ENCODE data around the gene DTYMK.

Gene DTYMK

DNA sequence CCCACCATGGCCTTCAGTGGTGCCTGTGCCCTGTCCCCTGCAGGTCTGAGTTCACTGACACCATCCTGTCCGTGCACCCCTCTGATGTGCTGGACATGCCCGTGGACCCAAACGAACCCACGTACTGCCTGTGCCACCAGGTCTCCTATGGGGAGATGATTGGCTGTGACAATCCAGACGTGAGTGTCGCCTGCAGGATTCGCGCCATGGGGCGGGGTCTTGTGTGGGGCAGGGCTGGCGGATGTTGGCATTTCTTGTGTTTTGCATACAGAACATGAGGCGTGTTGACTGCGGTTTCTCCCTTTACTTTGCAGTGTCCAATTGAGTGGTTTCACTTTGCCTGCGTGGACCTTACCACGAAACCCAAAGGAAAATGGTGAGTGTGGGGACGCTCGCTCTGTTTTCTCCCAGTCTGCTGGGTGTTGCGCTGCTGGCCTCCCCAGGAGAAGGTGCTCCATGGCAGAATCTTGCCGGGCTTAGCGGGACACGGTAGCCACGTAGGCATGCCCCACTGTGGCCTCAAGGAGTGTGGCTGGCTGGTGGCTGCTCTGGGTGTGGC lies 36.4 kb upstream of the DTYMK start:
- peaks cover 90% of the 10 kb centered on the region for H3K36me3 ChIP-seq (ENCODE audit: insufficient read depth, insufficient read length, low read length)
- no peak for TF ChIP-seq YY1 (IDR thresholded peaks at IDR 0.05; ENCODE audit: insufficient read depth, insufficient read length)
- no peak for TF ChIP-seq SUZ12 (IDR thresholded peaks at IDR 0.05; ENCODE audit: extremely low read depth, insufficient read depth, insufficient read length)
- TF ChIP-seq ZNF274 (IDR thresholded peaks at IDR 0.05; ENCODE audit: low read depth, low read length), result no peak

DNA sequence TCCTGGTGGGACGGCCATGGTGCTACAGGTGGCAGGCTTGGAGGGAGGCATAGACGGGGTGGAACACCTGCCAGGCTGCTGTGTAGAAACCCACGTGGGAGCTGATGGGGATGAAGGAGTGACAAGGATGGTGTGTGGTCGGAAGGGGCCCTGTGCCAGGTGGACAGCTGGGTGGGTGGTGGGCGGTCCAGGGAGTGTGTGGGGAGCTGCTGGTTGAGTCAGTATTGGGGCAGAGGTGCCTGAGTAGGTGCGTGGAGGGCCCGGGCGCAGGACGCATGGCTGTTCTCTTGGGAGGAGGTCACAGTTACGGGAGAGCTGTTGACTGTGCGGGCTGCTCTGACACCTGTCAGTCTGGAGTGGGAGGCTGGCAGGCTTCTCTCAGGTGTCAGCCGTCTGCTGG lies 35.2 kb upstream of the DTYMK start:
- Histone ChIP-seq H3K9me3 (ENCODE audit: insufficient read depth, low read length) (peaks cover 36% of the 10 kb centered on the region), H3K4me1 (ENCODE audit: insufficient read depth, insufficient read length) (no peaks in the 10 kb centered on the region), H3K36me3 (ENCODE audit: insufficient read depth, insufficient read length, low read length) (peaks cover 89% of the 10 kb centered on the region), H3K27me3 (ENCODE audit: insufficient read depth, insufficient read length) (no peaks in the 10 kb centered on the region), H3K9ac (ENCODE audit: insufficient read length, low read depth) (no peak overlapping the region), H3K4me3 (ENCODE audit: insufficient read length, low read depth) (no peak overlapping the region)
- no peak for DNase-seq (ENCODE audit: low read depth, low spot score)
- TF ChIP-seq SUZ12 (IDR thresholded peaks at IDR 0.05; ENCODE audit: extremely low read depth, insufficient read depth, insufficient read length), result no peak
- TF ChIP-seq ZNF274 (IDR thresholded peaks at IDR 0.05; ENCODE audit: low read depth, low read length), result no peak
- no peak for TF ChIP-seq YY1 (IDR thresholded peaks at IDR 0.05; ENCODE audit: insufficient read depth, insufficient read length)

More for the DNA sequence above, 36.4 kb upstream of the DTYMK start:
- Histone ChIP-seq H3K4me3 (ENCODE audit: insufficient read length, low read depth) (no peak overlapping the region), H3K4me1 (ENCODE audit: insufficient read depth, insufficient read length) (no peaks in the 10 kb centered on the region), H3K27me3 (ENCODE audit: insufficient read depth, insufficient read length) (no peaks in the 10 kb centered on the region), H3K9me3 (ENCODE audit: insufficient read depth, low read length) (peaks cover 36% of the 10 kb centered on the region), H3K9ac (ENCODE audit: insufficient read length, low read depth) (no peak overlapping the region)
- DNase-seq (ENCODE audit: low read depth, low spot score), result no peak

DNA sequence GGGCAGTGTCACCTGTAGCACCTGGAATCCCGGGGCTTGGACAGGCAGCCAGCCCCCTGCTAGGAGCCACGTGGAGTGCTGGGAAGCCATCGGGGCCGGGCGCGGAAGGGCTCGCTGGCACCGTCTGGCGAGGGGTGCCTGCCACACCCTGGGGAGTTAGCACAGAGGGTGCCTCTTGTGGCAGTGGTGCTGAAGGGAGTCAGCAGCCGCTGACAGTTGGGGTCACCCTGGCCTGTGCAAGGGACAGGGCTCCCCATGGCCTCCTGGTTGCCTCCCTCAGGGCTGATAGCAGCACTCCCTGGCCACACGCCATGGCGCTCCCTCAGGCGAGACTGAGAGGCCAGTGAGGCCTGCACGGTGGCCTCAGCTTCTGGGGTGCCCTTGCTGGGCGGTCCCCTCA lies 33.9 kb upstream of the DTYMK start:
- Histone ChIP-seq H3K4me3 (ENCODE audit: insufficient read length, low read depth) (no peak overlapping the region), H3K36me3 (ENCODE audit: insufficient read depth, insufficient read length, low read length) (peaks cover 91% of the 10 kb centered on the region), H3K4me1 (ENCODE audit: insufficient read depth, insufficient read length) (no peaks in the 10 kb centered on the region), H3K9me3 (ENCODE audit: insufficient read depth, low read length) (peaks cover 36% of the 10 kb centered on the region), H3K27me3 (ENCODE audit: insufficient read depth, insufficient read length) (no peaks in the 10 kb centered on the region), H3K9ac (ENCODE audit: insufficient read length, low read depth) (no peak overlapping the region)
- DNase-seq (ENCODE audit: low read depth, low spot score), result no peak
- TF ChIP-seq SUZ12 (IDR thresholded peaks at IDR 0.05; ENCODE audit: extremely low read depth, insufficient read depth, insufficient read length) (no peak), YY1 (IDR thresholded peaks at IDR 0.05; ENCODE audit: insufficient read depth, insufficient read length) (no peak), ZNF274 (IDR thresholded peaks at IDR 0.05; ENCODE audit: low read depth, low read length) (no peak)

DNA sequence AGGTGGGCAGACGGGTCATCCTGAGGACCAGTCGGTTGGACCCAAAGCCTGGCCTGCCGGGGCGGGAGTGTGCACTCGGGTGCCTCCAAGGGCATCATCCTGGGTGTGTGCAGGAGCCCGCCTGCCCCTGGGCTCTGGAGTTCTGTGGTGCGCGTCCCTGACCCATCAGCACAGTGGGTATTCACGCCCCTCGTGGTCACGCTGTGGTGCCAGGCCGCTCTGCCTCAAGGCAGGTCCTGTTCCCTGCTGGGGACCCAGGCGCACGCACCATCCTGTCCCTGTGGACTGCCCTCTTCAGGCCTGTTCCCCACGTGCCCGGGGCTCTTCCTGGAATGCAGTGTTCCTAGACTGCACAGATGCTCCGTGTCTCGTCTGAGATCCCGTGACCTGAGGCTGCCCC lies 33.5 kb upstream of the DTYMK start:
- DNase-seq (ENCODE audit: low read depth, low spot score), result no peak
- Histone ChIP-seq H3K36me3 (ENCODE audit: insufficient read depth, insufficient read length, low read length) (peaks cover 87% of the 10 kb centered on the region), H3K27me3 (ENCODE audit: insufficient read depth, insufficient read length) (no peaks in the 10 kb centered on the region), H3K9me3 (ENCODE audit: insufficient read depth, low read length) (peaks cover 36% of the 10 kb centered on the region), H3K4me3 (ENCODE audit: insufficient read length, low read depth) (no peak overlapping the region), H3K9ac (ENCODE audit: insufficient read length, low read depth) (no peak overlapping the region), H3K4me1 (ENCODE audit: insufficient read depth, insufficient read length) (no peaks in the 10 kb centered on the region)
- TF ChIP-seq SUZ12 (IDR thresholded peaks at IDR 0.05; ENCODE audit: extremely low read depth, insufficient read depth, insufficient read length) (no peak), YY1 (IDR thresholded peaks at IDR 0.05; ENCODE audit: insufficient read depth, insufficient read length) (no peak), ZNF274 (IDR thresholded peaks at IDR 0.05; ENCODE audit: low read depth, low read length) (no peak)

DNA sequence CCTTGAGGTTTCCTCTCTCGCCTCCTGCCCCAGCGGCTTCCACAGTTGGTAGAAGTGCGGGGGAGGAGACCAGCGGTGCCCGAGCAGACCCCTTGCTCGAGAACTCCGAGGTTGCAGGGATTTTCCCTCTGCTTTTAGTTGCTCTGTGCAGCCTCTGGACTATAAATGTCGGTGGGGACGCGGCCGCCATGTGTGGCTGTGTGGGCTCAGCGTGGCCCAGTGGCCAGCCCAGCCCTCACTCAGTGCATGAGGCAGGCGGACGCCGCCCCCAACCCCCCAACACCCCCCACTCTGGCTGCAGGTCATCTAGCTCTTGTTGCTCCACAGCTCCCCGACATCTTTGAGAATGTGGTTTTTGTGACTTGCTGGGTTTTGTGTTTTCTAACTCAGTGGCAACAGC lies 32.5 kb upstream of the DTYMK start:
- no peak overlapping the region for H3K9ac ChIP-seq (ENCODE audit: insufficient read length, low read depth)
- TF ChIP-seq YY1 (IDR thresholded peaks at IDR 0.05; ENCODE audit: insufficient read depth, insufficient read length), result no peak
- no peak for TF ChIP-seq ZNF274 (IDR thresholded peaks at IDR 0.05; ENCODE audit: low read depth, low read length)
- no peak for TF ChIP-seq SUZ12 (IDR thresholded peaks at IDR 0.05; ENCODE audit: extremely low read depth, insufficient read depth, insufficient read length)
- no peak overlapping the region for H3K4me3 ChIP-seq (ENCODE audit: insufficient read length, low read depth)
- H3K4me1 ChIP-seq (ENCODE audit: insufficient read depth, insufficient read length), result no peaks in the 10 kb centered on the region
- H3K27me3 ChIP-seq (ENCODE audit: insufficient read depth, insufficient read length), result no peaks in the 10 kb centered on the region
- DNase-seq (ENCODE audit: low read depth, low spot score), result no peak
- peaks cover 36% of the 10 kb centered on the region for H3K9me3 ChIP-seq (ENCODE audit: insufficient read depth, low read length)
- peaks cover 86% of the 10 kb centered on the region for H3K36me3 ChIP-seq (ENCODE audit: insufficient read depth, insufficient read length, low read length)

DNA sequence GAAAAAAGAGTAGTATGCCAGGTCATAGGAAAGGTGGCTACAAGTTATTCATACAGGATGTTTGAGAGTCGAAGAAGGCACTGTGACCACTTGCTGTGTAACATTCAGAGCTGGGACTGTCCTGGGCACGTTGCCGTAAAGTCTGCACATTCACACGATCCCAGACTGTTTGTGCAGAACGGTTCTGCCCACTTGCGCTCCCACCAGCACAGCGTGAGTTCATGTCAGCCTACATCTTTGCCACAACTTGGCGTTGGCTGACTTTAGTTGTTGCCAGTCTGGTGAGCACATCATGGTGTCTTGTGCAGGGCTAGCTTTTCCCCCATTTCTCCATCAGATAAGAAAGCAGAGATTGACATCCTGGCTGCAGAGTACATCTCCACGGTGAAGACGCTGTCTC lies 22.3 kb upstream of the DTYMK start:
- no peaks in the 10 kb centered on the region for H3K27me3 ChIP-seq (ENCODE audit: insufficient read depth, insufficient read length)
- H3K9me3 ChIP-seq (ENCODE audit: insufficient read depth, low read length), result peaks cover 16% of the 10 kb centered on the region
- DNase-seq (ENCODE audit: low read depth, low spot score), result no peak
- TF ChIP-seq YY1 (IDR thresholded peaks at IDR 0.05; ENCODE audit: insufficient read depth, insufficient read length) (no peak), SUZ12 (IDR thresholded peaks at IDR 0.05; ENCODE audit: extremely low read depth, insufficient read depth, insufficient read length) (no peak), ZNF274 (IDR thresholded peaks at IDR 0.05; ENCODE audit: low read depth, low read length) (no peak)
- no peaks in the 10 kb centered on the region for H3K4me1 ChIP-seq (ENCODE audit: insufficient read depth, insufficient read length)
- no peak overlapping the region for H3K9ac ChIP-seq (ENCODE audit: insufficient read length, low read depth)
- peaks cover 86% of the 10 kb centered on the region for H3K36me3 ChIP-seq (ENCODE audit: insufficient read depth, insufficient read length, low read length)
- H3K4me3 ChIP-seq (ENCODE audit: insufficient read length, low read depth), result no peak overlapping the region

DNA sequence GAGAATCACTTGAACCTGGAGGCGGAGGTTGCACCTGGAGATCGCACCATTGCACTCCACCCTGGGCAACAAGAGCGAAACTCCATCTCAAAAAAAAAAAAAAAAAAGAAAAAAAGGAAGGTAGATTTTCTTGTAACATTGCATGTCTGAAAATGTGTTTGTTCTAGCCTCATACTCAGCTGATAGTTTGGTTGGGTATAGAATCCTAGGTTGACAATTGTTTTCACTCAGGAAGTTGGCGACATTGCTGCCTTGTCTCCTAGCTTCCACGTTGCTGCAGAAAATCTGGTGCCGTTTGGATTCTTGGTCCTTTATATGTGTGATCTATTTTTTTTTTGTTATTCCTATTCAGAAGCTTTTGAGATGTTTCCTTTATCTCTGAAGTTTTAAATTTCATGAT lies 19.9 kb upstream of the DTYMK start:
- Histone ChIP-seq H3K9ac (ENCODE audit: insufficient read length, low read depth) (no peak overlapping the region), H3K4me1 (ENCODE audit: insufficient read depth, insufficient read length) (peaks cover 7% of the 10 kb centered on the region), H3K36me3 (ENCODE audit: insufficient read depth, insufficient read length, low read length) (peaks cover 70% of the 10 kb centered on the region), H3K27me3 (ENCODE audit: insufficient read depth, insufficient read length) (no peaks in the 10 kb centered on the region), H3K9me3 (ENCODE audit: insufficient read depth, low read length) (peaks cover 16% of the 10 kb centered on the region), H3K4me3 (ENCODE audit: insufficient read length, low read depth) (no peak overlapping the region)
- TF ChIP-seq ZNF274 (IDR thresholded peaks at IDR 0.05; ENCODE audit: low read depth, low read length) (no peak), YY1 (IDR thresholded peaks at IDR 0.05; ENCODE audit: insufficient read depth, insufficient read length) (no peak), SUZ12 (IDR thresholded peaks at IDR 0.05; ENCODE audit: extremely low read depth, insufficient read depth, insufficient read length) (no peak)
- DNase-seq (ENCODE audit: low read depth, low spot score), result no peak

Measured in NT2/D1 (cell line).